HG03521 (cell line): ENCODE results near the gene RMND5A.

Experiments used
- ATAC-seq: cut with Tn5 transposase; IDR thresholded peaks from one replicate; pipeline ENCODE4 v1.9.1; 2021; ENCODE audit warnings: mild to moderate bottlenecking, moderate library complexity; ENCODE audit not compliant: unreplicated experiment

Gene RMND5A

GRCh38 chr2:86760371-86760770 lies 40.3 kb downstream of the RMND5A start:
- no peak for ATAC-seq

- ATAC-seq = peak; percentile 64
Measured at GRCh38 chr2:86764661-86765309, 44.7 kb downstream of the RMND5A start.

GRCh38 chr2:86765310-86765695 lies 45.2 kb downstream of the RMND5A start:
- no peak for ATAC-seq

- no peak for ATAC-seq
Measured at GRCh38 chr2:86768189-86768949, 48.3 kb downstream of the RMND5A start.

GRCh38 chr2:86769838-86770237 lies 49.7 kb downstream of the RMND5A start:
- no peak for ATAC-seq

- ATAC-seq = no peak
Measured at GRCh38 chr2:86770816-86771301, 50.8 kb downstream of the RMND5A start.

GRCh38 chr2:86772611-86773010 lies 52.5 kb downstream of the RMND5A start:
- no peak for ATAC-seq

GRCh38 chr2:86774862-86775261 lies 54.8 kb downstream of the RMND5A start:
- ATAC-seq = no peak

- ATAC-seq = no peak
Measured at GRCh38 chr2:86775338-86775737, 55.2 kb downstream of the RMND5A start.

GRCh38 chr2:86776532-86776931 lies 56.4 kb downstream of the RMND5A start:
- no peak for ATAC-seq

- ATAC-seq = no peak
Measured at GRCh38 chr2:86778957-86779356, 58.9 kb downstream of the RMND5A start.

- no peak for ATAC-seq
Measured at GRCh38 chr2:86779971-86780370, 59.9 kb downstream of the RMND5A start.

GRCh38 chr2:86781363-86781762 lies 61.3 kb downstream of the RMND5A start:
- ATAC-seq = no peak

GRCh38 chr2:86782748-86783147 lies 62.7 kb downstream of the RMND5A start:
- ATAC-seq = no peak

GRCh38 chr2:86783615-86784339 lies 63.7 kb downstream of the RMND5A start:
- ATAC-seq = peak; percentile 94

GRCh38 chr2:86785456-86785855 lies 65.4 kb downstream of the RMND5A start:
- ATAC-seq = no peak

GRCh38 chr2:86786001-86786536 lies 66.0 kb downstream of the RMND5A start:
- no peak for ATAC-seq

- no peak for ATAC-seq
Measured at GRCh38 chr2:86787736-86788135, 67.6 kb downstream of the RMND5A start.

GRCh38 chr2:86788165-86788564 lies 68.1 kb downstream of the RMND5A start:
- ATAC-seq = no peak

GRCh38 chr2:86788881-86789686 lies 69.0 kb downstream of the RMND5A start:
- ATAC-seq = no peak

GRCh38 chr2:86789687-86790133 lies 69.6 kb downstream of the RMND5A start:
- no peak for ATAC-seq
